AG10803 (cell line): ENCODE data around the gene GPR4.
A peak's percentile ranks its signal among the peaks of the same experiment; 100 is the strongest.
"Not testable (repeated sequence)": the region's sequence is repeated elsewhere in the genome, so short reads cannot be mapped to it uniquely, and the experiment has no call there.

Experiments used
- DNase-seq: peaks from one replicate; pipeline ENCODE4 v3.0.0; 2010; ENCODE audit warnings: low read depth
- H3K4me3 ChIP-seq: 2 replicates; pipeline ENCODE4 v1.5.1; 2011; ENCODE audit warnings: mild to moderate bottlenecking, low read length, control low read depth
- CTCF ChIP-seq: conservative IDR thresholded peaks from 2 replicates; pipeline ENCODE4 v1.5.1; 2011; ENCODE audit warnings: mild to moderate bottlenecking, low read length, control low read depth, inconsistent platforms

Gene GPR4

GRCh38 chr19:45636275-45636674 is 34.3 kb upstream of the GPR4 start:
- no peak for TF ChIP-seq CTCF
- no peak overlapping the region for H3K4me3 ChIP-seq
- DNase-seq, result no peak

GRCh38 chr19:45632468-45633196 is 30.6 kb upstream of the GPR4 start:
- no peak for TF ChIP-seq CTCF
- H3K4me3 ChIP-seq, result no peak overlapping the region
- DNase-seq, result peak; percentile 94

GRCh38 chr19:45630463-45630862 is 28.5 kb upstream of the GPR4 start:
- H3K4me3 ChIP-seq, result no peak overlapping the region
- TF ChIP-seq CTCF, result no peak
- peak; percentile 94 for DNase-seq

GRCh38 chr19:45629704-45630103 is 27.7 kb upstream of the GPR4 start:
- no peak overlapping the region for H3K4me3 ChIP-seq
- DNase-seq, result no peak
- no peak for TF ChIP-seq CTCF

- not testable (repeated sequence) for H3K4me3 ChIP-seq, DNase-seq
Measured at GRCh38 chr19:45628219-45628618, 26.2 kb upstream of the GPR4 start.

GRCh38 chr19:45623984-45624383 is 22.0 kb upstream of the GPR4 start:
- H3K4me3 ChIP-seq, result no peak overlapping the region
- DNase-seq, result no peak
- TF ChIP-seq CTCF, result no peak

- no peak overlapping the region for H3K4me3 ChIP-seq
- DNase-seq, result no peak
- TF ChIP-seq CTCF, result no peak
Measured at GRCh38 chr19:45621976-45622503, 20.0 kb upstream of the GPR4 start.
